SW480 (cell line): Measurements from ENCODE around the gene EYS.

ENCODE experiments used
- DNase-seq: peaks from one replicate; pipeline ENCODE4 v3.0.0-alpha.2; 2016; ENCODE audit warnings: low spot score

Gene EYS

DNA sequence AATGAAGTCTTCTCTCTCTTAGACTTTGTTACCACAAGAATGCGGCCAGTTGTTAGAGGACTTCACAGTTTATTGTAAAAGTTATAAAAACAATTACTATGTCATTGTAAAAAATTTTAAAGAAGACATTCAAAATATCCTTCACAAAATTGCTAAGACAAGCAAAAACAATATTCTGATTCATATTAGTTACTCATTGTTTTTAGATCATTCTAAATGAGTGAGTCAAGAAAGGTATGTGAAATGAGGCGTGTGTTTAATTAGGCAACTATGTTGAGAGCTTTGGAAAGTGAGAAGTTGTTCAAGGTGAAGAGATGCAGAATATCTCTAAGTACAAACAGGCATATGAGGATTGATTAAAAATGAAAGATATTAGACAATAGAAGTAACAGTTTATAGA, 875.3 kb downstream of the EYS start:
- no peak for DNase-seq

DNA sequence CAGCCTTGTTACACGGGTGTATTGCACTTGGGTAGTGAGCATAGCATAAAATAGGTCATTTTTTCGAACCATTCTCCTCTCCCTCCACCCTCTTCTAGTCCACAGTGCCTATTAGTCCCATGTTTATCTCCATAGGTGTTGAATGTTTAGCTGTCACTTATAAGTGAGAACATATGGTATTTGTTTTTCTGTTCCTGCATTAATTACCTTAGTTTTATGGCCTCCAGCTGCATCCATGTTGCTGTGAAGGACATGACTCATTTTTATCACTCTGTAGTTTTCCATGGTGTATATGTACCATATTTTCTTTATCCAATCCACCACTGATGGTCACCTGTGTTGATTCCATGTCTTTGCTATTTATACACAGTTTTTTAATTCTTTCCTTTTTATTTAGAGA, 889.5 kb downstream of the EYS start:
- peak; percentile 14 for DNase-seq

DNA sequence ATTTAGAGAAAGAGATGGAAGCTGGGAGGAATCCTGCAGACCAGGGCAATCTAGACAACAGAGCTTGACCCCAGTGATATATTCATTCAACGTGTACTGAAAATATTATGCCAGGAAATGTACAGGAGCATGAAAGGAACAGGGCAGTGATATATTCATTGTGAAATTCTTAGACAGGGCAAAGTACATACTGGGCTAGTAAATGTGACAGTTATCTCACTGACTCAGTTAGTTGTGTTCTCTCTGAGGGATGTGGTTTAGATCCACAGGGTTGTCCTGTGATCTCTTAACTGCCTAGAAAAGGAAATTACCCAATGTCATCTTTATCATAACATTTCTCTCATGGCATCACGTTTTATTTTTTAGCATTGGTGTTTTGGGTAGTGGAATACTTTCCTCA, 891.3 kb downstream of the EYS start:
- DNase-seq: peak; percentile 11

DNA sequence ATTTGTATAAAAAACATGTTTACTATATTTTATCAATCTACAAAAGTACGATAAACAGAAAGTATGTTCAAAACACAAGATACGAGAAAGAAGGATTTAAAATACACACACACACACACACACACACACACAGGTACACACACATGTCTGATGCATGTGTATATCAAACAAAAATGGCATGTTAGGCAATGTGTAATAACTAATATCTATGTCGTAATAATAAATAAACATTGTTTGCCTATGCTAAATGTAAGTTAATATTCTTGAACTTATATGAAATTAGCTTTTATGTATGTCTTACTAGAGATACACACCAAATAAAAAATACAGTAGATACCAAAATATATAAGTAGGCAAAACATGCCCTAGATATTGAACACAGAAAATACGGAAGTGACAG, 894.9 kb downstream of the EYS start:
- DNase-seq: no peak

DNA sequence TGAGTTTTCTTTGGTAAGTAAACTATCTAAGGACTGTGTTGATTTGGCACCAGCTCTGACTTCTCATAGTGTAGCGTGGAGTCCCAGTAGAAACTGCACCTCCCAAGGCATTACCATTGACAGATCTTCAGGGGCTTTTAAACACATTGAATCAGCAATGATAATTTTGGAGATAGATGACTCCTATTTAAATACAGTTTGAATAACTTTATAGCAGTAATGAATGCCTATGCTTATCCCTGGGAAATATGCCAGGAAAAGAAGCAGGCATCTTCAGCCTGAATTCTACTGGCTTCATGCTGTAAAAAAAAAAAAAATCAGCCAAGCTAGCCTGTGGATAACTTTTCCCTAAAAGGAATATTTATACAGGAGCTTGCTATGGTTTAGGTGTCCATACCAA, 895.9 kb downstream of the EYS start:
- DNase-seq: no peak

DNA sequence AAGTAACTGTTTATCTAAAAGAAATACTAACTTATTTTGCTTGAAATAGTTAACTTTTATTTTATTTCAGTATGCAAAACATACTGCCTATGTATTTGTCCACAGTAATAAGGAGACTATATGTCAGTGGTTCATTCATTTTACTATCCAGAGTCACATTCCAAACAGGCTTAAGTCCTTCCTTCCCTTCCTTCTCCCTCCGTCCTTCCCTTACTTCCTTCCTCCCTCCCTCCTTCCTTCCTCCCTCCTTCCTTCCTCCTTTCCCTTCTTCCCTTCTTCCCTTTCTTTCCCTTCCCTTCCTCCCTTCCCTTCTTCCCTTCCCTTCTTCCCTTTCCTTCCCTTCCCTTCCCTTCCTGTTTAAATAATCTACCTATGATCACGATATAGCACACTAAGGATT, 899.2 kb downstream of the EYS start:
- DNase-seq: no peak

DNA sequence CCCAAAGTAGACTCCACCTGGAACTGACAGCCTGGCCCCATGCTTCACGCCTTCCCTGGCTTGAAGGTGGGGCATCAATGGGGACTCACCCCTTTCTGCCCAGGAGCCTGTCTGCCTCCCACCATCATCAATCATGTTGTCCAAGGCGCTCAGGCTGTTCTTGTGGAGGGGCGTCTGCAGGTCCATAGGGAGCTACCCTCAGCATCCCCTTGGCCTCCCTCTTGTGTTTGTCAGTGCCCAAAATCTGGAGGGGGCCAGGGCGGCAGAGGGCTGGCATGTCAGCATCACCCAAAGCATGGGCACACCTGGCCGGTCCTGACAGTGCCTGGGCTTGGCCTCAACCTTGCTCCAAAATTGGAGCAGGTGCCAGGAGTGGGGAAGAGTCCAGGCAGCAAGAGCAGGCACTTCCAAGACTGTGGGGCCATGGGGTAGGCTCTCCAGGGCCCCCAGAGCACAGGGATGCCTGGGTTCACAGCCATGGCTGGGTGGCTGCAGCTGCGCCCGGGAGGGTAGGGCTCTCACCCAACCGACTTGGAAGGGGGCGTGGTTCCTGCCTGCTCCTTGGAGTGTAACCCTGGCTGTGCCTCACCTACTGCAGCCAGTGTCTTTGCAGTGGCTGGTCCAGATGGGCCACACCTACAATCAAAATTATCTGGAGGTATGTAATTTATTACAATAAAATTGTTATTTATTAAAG, 903.4 kb downstream of the EYS start:
- DNase-seq: no peak

DNA sequence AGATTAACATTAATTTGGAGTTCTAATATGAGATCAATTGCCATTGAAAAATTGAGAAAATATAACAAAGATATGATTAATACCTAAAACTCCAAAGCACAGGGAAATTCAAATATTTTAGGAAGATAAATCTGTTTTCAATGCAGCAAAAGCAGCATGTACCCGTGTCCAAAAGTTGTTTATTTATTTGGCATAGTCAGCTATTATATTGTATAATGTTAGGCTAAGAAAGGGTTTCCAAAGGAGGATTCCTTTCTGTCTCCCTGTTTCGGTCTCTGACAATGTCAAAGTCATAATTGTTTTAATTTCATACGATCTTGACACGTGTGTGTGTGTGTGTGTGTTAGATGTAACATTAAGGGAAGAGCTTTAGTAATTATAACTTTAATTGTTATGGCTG, 914.5 kb downstream of the EYS start:
- no peak for DNase-seq

DNA sequence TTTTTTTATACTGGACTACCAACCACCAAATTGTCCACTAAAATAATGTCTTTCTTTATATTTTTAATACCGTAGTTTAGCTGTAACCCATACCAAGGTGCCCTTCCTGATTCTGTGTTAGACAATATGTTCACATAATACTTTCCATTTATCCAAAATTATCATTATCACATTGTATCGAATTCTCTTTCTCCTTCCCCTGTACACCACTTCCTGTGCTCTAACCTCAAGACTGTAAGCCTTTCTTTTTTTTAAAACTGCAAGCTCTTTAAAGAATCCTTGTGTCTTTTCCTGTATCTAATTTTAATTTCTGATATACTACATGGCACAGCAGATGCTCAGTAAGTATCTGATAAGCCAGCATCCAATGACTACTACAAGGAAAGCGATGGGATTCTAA, 917.5 kb downstream of the EYS start:
- DNase-seq: no peak

DNA sequence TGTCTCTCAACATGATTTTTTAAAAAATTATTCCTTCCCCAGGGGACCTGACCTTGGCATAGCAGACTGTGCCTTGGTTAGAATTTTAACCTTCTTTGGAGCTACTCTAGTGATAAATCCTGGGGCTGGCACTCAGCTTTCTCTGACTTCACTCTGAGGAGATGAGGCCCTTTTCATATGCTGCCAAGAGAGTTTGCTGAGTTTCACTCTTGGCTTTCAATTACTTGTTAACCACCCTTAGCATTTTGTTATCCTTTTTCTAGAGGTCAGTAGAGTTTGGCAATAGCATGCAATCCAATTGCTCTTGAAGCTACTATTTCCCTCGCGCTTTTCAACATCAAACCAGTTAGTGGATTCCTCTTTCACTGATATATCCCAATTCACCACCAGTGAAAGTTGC, 920.3 kb downstream of the EYS start:
- no peak for DNase-seq

DNA sequence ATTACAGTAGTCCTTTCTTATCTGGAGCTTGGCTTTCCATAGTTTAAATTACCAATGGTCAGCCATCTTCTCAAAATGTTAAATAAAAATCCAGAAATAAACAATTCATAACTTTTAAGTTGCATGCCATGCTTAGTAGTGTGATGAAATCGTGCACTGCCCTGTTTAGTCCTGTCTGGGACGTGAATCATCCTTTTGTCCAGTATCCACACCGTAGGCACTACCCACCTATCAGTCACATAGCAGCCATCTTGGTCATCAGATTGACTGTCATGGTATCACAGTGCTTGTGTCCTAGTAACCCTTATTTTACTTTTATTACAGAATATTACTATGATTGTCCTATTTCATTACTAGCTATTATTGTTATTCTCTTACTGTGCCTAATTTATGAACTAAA, 924.1 kb downstream of the EYS start:
- no peak for DNase-seq

DNA sequence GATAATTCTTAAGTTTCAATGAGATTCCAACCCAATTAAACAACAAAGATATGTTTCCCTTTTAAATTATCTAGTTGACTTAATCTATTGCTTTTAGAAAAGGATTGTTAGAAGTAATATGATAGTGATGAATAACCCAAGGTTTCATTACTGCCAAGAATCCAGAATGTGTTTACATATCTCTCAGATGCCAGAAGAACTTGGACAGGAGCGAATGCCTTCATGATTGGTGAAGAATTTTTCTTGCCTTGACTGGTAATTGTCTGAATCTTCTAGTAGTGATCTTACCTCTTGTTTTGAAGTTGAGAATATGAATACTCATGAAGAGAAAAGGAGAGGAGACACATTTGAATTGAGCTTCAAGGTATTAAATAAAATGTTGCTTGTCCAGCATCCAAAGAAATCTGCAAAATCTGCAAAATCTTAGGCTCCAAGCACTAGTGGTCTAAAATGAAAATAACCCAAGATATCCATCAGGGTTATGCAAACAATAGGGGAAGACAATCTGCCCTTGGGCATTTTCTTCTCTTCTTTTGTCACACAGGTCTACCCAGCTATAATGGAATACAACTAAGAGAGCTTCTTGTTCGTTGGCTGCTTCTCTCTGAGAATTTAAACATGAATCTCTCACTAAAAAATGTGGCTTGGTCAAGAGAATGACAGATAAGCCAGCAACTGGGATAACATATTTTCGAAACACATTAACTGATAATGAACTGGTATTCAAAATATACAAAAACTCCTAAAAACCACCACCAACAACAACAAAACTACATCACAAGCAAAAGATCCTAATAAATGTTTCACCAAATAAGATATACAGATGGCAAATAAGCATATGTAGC, 928.9 kb downstream of the EYS start:
- no peak for DNase-seq

DNA sequence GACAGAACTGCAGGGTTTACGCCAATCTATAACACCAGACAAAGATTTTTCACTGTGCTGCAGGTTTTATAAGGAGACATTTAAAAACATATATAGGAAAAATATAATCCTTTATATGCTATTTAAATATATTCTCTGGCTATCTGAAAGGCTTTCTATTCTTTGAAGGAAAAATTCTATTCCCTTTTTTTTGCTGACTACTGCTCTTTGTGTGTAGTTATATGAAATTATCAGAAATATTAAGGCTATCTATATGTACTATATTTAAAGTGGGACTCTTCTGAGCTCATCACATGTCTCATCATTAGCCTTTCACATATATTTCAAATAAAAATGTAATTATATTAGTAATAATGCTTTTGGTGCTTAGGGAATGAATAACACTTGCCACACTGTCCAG, 930.7 kb downstream of the EYS start:
- DNase-seq: no peak

DNA sequence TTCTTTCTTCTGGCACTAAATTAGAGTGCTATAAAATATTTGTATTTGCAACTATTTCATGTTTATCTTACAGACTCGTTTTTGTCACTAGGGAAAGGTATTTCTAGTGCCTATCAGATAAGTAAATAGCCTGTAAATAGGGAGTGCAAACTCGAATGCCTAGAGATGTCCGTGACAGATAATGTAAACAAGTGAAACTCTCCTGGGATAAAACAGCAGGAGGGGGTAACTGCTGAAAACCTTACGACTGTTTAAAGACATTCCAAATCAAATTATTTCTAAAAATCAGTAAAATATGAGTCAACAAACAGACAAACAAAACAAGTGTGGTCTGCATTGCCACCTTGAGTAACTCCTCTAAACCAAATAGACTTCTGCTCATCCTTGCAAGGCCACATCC, 932.1 kb downstream of the EYS start:
- DNase-seq: no peak

DNA sequence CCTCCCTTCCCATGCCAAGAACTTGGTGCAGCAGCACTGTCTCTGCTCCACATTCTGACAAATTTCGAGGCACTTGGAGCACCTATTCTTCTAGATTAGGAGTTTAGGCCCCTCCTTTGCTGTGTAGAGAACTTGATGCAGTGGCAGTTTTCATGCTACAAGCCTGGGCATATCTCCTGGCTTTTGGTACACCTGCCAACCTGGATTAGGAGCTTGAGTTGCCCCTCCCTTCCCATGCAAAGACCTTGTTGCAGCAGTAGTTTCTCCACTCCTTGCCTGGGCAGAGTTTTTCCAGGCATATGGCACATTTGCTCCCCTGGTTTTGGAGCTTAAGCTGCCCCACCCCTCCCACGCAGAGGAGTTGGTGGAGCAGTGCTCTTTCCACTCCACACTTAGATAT, 956.1 kb downstream of the EYS start:
- DNase-seq: no peak

DNA sequence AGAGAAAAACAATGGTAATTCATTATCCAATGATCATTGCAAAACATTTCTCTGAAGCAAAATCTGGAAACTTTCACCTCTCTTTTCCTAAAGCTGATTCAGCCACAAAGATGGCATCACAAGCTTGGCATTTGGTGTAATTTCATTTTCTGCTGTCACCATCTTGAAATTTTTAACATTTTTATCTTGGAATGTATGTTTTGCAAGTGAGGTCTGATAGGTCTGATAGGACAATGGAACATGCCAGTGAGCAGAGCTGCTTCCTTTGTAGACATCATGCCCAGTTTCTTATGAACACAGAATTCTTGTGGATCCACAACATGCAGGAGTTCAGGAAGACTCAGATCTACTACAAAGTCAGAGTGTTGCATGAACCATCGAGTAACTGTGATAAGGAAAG, 969.6 kb downstream of the EYS start:
- no peak for DNase-seq

DNA sequence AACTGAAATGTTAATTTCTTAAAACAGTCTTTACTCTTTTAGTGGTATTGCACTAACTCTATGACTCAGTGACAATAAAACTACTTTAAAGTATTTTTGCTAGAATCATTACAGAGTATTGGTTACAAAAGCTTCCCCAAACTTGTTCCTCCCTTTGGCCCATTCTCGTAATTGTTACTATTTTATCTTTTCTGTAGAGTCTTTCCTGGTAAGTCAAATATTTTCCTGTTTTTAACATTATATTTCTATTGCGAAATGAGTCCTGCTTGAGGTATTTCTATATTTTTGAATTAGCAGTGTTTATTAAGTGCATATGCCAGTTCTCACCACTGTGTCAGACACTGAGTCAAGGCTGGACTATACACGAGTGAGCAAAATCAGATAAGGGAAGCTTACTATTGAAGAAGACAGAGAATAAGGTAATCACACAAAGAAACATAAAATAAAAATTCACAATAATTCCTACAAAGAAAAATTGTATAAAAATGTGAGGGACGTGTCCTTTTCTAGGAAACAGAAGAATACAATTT, 970.5 kb downstream of the EYS start:
- DNase-seq: no peak

DNA sequence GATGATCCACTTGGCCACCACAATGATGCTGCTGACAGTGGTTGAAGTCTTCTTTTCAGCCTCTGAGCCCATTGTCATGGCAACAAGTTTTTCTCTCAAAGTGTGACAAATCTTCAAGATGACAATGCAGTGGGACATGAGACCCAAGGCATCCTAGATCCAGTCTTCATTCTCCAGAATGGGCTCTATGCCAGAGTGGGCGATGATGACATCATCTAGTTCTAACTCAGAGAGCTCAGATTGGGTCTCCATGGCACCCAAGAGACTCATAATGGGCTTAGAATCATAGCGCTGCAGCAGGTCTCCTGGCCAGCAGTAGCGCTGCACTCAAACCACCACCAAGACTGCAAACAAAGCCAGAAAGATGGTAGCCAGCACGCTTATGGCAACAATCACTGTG, 973.6 kb downstream of the EYS start:
- DNase-seq: no peak

DNA sequence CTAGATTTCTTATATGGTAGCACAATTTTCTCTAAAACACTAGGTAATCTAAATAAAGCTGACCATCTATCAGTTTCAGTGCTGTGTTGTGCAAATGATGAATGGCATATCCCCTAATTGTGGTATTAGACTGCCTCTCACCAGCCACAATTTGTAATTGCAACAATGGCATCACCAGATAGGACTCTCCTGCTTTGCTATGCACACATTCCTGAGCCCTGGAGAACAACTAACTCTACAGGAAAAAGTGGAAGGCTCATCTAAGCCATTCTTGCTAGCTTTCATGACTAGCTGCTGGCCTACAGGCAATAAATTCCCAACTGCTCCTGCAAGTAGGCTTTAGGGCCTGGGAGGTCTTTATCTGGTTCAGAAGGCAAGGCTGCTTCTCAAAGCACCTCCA, 974.1 kb downstream of the EYS start:
- DNase-seq: no peak

DNA sequence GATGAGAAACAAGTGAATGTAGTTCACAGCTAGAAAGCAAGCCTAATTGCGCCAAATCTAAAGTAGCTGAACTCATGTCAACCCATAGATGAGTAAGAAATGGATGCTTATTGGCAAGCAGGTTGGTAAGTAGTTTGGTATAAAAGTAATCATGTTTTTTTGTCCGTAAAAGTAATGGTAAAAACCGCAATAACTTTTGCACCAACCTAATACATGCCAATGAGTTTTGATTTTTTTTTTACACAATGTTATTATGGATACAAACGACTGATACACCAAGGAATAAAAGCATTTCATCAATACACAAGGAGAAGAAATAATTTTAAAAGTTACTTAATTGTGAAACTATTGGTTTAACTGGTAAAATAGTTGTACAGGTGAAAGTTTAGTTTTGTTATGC, 977.5 kb downstream of the EYS start:
- no peak for DNase-seq

DNA sequence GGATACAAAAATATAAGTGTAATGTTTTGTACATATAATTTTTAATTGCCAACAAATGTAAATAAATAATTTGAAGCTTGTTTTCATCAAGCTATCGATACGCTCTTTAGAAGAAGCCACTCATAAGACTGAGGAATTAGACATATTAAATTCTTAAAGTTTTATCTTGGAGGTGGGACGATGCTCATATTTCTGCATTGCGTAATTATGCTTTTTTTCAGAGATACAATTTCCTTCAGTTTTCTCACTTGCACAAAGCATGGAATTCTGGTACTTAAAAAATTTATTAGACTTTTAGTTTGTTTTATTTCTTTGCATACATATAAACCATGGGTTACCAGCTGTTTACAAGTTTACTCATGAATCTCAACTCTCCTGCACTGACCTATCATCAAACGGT, 980.0 kb downstream of the EYS start:
- no peak for DNase-seq

DNA sequence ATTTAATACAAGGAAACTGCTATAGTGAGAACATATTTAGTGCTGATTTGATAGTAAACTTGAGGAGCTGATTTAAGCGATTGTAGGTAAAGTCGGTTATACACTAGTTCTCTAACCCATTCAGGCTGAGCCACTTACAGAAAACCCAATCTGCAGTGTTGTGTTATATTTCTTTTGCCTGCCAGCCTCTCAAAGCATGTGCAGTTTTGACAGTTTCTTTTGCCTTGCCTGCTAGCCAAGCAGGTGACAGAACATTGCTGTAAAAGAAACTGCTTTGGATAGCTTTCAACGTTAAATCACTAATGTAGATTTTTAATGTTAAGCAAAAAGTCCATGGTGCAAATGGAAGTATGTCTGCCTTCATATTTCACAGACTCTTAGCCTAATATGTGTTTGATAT, 982.9 kb downstream of the EYS start:
- no peak for DNase-seq

DNA sequence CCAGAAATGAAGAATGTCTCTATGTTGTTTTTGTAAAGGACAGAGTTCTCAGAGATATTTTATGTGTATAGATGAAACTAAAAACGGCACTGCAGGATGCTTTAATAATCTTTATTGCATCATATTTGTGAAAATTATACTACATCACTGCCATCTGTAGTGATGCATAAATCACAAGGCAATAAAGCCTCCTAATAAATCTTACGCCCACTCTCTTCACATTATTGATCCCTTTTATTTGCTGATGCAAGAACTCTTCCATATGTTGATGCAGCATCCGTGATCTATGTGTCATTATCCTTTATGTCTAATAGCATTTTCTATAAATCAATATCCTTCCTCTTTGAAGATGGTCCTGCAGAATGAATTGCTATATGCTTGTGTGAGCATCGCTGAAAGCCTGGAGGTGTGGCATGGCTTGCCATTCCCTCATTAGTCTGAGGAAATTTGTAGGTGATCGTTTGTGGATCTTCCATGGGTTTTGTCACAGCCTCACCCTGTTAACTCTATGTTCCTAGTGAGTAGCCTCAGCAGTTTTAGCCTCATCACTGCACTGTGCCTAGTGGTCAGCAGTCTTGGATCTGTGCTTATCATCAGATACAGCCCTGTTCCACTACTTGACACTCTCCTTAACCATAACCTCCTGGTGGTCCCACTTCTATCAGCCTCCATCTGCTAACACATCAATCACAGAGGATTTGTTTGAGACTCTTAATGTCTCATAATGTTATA, 983.5 kb downstream of the EYS start:
- no peak for DNase-seq
